Caki2 (cell line): ENCODE results near the gene DNAJB12. TPM values are rescaled to one million over a fixed set of nuclear protein-coding genes. Genes with fewer than 3 reads are reported as not detected.
A peak's percentile ranks its signal among the peaks of the same experiment; 100 is the strongest.
"Not testable (repeated sequence)": the region's sequence is repeated elsewhere in the genome, so short reads cannot be mapped to it uniquely, and the experiment has no call there.

Source experiments
- DNase-seq: peaks from one replicate; pipeline ENCODE4 v3.0.0-alpha.2; 2015; ENCODE audit warnings: low read depth
- in situ Hi-C: cut with HindIII; loops from 2 replicates; pipeline ENCODE4 v1.10.0; 2016; ENCODE audit warnings: low sequenced_read_pairs, low pct_unique_long_range_greater_than_20kb, mixed read lengths
- total RNA-seq: library from RNA; depleted of rRNA; stranded (reverse); fragments of >200 nt; shearing (Covaris generic); gene quantifications from 2 replicates; pipeline ENCODE4 v1.2.3, GENCODE V29; 2014; ENCODE audit warnings: low replicate concordance

Gene DNAJB12
- total RNA-seq, 1 experiment from 2014 or later = 26.9 TPM

DNA sequence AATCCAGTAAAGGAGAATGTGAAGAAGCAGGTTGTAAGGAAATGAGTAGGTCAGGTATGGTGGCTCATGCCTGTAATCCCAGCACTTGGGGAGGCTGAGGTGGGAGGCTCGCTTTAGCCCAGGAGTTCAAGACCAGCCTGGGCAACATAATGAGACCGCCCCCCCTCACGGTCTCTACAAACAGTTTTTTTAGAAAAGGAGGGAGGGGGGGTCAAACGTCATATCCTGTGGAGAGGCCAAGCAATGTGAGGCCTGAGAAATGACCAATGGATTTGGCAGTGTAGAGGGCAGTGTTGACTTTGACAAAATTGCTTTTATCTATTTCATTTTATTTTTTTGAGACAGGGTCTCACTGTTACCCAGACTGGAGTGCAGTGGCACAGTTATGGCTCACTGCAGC, 2.3 kb upstream of the DNAJB12 start:
- DNase-seq = no peak
- in situ Hi-C loops = no loop called here

- no peak for DNase-seq
- in situ Hi-C loops = no loop called here
Measured at GRCh38 chr10:72356115-72356514, 1.4 kb upstream of the DNAJB12 start.

DNA sequence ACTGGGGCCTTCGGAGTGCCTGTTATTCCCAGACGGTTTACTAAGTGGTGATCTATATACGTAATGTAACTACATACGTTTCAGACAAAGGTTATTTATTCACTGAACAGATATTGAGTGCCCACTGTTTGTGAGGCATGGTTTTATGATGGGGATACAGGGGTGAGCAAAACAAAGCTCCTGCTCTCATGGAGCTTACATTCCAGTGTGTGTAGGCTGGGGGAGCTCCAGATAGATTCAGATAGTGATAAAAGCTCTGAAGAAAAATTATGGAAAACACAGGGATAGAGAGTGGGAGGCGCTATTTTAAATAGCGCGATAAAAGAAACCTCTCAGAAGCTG, 466 bp upstream of the DNAJB12 start:
- in situ Hi-C loops = no loop called here
- DNase-seq = no peak

DNA sequence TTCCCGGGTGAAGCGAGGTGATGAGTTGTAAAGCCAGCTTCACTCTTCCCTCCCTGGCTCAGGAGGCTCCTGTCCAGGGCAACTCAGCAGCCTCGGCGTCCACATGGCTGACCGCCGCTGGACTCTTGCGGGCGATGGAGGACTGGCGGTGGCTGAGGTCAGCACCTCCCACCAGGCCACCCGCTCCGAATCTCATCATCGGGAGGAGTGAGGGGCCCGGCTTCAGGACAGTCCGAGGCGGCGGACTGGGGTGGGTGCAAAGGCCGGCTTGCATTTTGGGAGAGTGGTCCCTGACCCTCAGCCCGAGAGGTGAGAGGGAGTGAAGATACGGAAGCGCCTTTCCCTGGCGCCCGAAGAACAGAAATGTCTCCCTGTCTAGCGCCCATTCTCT, 759 bp downstream of the DNAJB12 start:
- in situ Hi-C loops = no loop called here
- DNase-seq = peak; percentile 50

DNA sequence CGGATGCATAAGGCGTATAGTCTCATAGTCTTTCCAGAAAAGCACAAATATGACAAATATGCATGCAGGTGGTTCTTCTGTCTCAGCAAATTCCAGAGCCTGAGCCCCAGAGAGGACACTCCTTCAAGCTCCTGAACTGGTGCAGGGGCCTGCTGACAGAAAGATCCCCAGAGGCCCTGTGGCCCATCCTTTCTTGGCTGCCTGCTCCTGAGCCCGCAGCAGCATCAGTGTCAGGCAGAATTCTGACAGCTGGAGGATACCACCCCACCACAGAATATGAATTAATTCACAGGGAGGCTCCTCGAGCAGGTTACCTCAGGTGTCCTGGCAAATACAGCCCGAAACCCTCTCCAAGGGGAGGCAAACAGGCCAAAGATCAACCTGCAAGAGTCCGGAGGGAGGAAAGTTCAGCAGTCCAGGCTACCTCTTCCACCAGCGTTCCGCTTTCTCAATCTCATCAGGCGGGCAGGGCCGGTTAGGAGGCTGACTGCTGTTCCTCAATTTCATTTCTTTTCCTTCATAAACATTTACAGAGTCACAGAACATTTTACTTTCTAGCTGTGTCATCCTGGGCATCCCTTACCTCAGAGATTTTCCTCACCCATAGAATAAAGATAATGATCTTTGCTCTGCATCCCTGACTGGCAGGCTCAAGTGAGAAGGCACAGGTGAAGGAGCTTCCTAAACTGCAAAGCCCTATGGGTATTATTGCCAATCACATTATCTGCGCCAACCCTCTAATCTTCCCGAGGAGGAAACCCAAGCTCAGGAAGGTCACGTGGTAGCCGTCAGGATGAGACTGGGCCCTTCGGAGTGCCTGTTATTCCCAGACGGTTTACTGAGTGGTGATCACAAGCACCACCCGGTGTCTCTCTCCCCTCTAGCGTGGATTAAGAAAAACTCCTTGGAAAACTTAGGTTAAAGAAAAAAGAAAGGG, 1.4 kb downstream of the DNAJB12 start:
- DNase-seq = peak; percentile 51
- in situ Hi-C loops = no loop called here

DNA sequence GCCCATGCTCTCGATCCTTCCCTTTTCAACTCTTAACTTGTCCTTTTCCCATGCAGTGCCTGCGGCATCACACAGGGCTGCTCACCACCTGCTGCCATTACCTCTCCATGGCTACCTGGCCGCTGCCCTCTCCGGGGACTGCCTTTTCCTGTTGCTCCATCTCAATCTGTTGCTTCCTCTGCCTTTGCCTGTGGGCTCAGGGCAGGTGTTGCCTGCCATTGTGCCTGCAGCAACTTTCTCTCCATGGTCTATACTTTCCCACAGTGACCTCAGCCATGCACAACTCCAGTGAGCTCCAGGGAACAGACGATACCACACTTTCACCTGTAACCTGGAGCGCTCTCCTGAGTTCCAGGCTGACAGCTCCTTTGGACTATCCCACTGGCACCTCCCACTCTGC, 3.2 kb downstream of the DNAJB12 start:
- in situ Hi-C loops = no loop called here
- DNase-seq = no peak

DNA sequence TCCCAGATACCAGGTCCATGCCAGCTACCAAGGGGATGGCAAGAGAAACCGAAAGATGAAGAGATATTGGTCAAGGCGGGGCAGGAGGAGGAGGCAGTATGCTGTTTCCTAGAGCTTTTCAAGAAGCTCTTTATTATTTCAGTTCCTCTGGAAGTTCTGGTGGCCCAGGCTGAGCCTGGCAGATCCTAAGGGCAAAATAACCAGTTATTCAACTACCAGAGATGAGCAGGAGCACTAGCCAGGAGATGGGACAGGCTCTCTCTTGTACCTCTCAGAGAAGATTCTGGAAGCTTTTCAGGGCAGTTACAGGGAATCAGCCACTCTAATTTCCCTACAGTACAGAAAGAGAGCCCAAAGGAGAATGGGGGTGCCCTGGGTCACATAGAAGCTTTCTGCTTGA, 5.3 kb downstream of the DNAJB12 start:
- DNase-seq = no peak
- in situ Hi-C loops = no loop called here

DNA sequence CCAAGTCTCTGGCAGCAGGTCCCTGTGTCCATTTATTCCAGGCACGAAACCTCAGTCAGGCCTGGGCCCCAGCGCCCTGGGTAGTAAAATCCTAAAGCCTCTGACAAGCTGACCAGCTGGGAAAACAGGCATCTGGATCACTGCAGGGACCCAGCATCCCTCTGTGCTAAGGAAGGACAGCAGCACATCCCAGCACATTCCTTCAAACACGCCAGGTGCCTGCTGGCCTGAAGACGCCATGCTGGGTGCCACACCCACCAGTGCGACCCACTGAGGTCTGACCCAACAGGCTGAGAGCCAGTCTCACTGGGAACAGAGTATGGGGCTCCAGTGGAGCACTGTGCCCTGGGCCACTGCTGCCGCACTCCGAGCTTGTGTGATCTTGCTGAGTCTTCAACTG, 6.4 kb downstream of the DNAJB12 start:
- in situ Hi-C loops = no loop called here
- no peak for DNase-seq

- DNase-seq, in situ Hi-C loops: not testable (repeated sequence)
Measured at GRCh38 chr10:72346117-72346516, 8.6 kb downstream of the DNAJB12 start.

- in situ Hi-C loops = no loop called here
- DNase-seq = no peak
Measured at GRCh38 chr10:72344932-72345331, 9.8 kb downstream of the DNAJB12 start.

DNA sequence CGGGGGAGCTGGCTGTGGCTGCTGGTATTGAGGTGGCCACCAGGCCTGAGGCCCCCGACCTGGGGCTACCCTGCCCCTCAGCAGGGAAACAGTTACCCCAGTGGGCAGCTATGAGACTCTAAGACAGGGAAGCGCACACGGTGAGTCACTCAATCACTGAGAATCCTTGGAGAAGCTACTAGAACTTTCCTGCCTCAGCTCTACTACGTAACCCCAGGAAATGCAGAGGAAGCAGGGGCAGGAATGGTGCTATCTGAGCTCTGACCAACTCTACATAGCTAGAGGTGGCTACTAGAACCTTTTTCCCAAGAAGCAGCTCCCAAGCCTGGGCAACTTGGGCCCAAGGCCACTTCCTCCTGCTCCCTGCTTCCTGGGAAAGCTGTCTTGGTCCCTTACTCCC, 11.8 kb downstream of the DNAJB12 start:
- in situ Hi-C loops = no loop called here

GRCh38 chr10:72340510-72341261, 14.0 kb downstream of the DNAJB12 start:
- no peak for DNase-seq
- in situ Hi-C loops = no loop called here

More for the DNA sequence above, 11.8 kb downstream of the DNAJB12 start:
- DNase-seq = no peak

DNA sequence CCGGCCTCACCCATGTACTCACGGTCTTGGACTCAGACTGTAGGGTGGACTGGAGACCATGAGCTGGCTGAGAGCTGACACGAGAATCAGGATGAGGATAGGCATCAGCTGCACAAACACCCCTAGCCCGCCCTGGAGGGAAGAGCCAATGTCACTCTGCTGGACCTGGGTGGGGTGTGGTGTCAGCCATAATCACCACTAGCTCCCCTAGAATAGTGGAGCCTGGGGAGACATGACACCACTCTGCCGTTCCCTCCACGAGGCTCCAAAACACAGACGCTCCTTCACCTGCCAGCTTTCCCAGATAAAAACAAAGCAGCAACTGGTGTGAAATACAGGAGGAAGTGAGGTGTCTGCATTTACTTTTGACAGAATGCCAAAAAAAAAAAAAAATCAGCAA, 16.5 kb downstream of the DNAJB12 start:
- no peak for DNase-seq
- in situ Hi-C loops = no loop called here

GRCh38 chr10:72337722-72338121, 17.0 kb downstream of the DNAJB12 start:
- DNase-seq = no peak
- in situ Hi-C loops = no loop called here

DNA sequence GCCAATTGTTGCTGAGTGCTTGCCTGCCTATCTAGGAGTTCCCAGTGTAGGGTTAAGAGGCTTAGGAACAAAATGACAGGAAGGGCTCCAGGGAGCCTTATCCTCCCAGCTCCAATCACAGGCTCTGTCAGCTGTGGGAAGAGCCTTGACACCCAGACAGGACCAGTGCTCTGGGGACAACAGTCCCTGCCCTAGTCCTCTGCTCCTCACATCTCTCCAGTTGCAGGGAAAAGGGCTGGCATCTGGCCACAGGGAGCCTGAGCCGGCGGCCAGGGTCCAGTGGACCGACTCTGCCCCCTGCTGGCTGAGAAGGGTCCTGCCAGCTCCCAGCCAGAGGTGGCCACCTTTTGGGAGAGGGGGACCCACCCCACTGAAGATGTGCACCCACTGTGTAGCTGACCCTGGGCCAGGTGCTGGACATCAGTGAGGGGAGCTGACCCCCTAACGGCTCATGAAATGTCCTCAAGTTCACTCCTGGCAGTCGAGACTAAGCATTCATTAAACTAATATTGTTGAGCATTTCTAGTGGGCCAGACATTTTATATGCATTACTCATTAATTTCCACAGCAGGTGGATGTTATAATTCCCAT, 17.6 kb downstream of the DNAJB12 start:
- in situ Hi-C loops = no loop called here
- peak; percentile 70 for DNase-seq

- in situ Hi-C loops = no loop called here
Measured at GRCh38 chr10:72336259-72337038, 18.3 kb downstream of the DNAJB12 start.

DNA sequence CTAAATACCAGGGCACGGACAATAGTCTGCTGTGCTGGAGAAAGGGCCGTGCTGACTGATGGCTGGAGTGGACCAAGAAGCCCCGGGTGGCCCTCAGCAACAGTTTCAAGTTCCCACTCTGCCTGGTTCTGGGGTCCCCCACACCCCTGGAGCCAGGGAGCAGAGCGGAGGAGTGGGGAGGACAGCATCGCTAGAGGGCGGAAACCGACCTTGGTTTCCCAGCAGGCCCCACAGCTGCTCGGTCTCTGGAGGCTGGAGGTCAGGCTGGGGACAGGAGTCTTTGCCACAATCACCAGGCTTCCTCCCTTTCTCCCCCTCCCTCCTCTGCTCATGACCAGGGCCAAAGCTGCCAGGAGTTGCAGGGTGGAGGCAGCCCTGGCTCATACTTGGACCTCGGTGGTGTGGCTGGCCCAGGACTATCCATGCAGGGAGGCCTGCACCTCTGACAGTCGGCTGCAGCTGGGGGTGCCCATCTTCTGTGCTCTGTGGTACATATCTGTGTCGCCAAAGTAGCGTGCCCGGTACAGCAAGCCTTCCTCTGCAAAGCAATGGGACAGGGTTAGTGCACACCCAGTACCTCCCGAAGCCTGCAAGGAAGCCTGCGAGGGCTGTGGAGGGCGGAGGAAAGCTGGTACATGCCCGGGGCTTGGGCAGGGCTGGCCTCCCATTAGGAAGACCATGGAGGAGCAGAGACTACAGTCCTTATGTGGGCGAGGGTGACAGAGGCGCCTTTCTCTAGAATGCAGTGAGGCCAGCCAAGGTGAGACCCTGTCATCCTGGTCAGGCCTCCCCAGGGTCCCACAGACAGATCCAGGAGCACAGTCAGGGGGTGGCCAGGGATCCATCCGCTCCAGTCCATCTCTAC, 19.1 kb downstream of the DNAJB12 start:
- in situ Hi-C loops = no loop called here
- peak; percentile 49 for DNase-seq

More at GRCh38 chr10:72336259-72337038, 18.3 kb downstream of the DNAJB12 start:
- DNase-seq = no peak
